NOMO-1 (cell line): ENCODE measurements around the gene NKAIN2.

Source experiments
- DNase-seq, 2 experiments: peaks; one replicate each; lab custom pipeline; 2025; ENCODE audit not compliant: unreplicated experiment in 2 of 2; lab: John Stamatoyannopoulos, UW

NKAIN2 gene

GRCh38 chr6:124780623-124781022 is 977.0 kb downstream of the NKAIN2 start:
- no peak for DNase-seq

- DNase-seq, result no peak
Measured at GRCh38 chr6:124783344-124783743, 979.7 kb downstream of the NKAIN2 start.

- DNase-seq, result no peak
Measured at GRCh38 chr6:124791156-124791555, 987.5 kb downstream of the NKAIN2 start.

- no peak for DNase-seq
Measured at GRCh38 chr6:124792386-124792785, 988.7 kb downstream of the NKAIN2 start.

- DNase-seq, result no peak
Measured at GRCh38 chr6:124793398-124793797, 989.7 kb downstream of the NKAIN2 start.

GRCh38 chr6:124795643-124796463 is 992.2 kb downstream of the NKAIN2 start:
- peak; percentile 8 to 35 for DNase-seq

- DNase-seq, result no peak
Measured at GRCh38 chr6:124796464-124796970, 992.9 kb downstream of the NKAIN2 start.

GRCh38 chr6:124797224-124797623 is 993.6 kb downstream of the NKAIN2 start:
- no peak for DNase-seq

- DNase-seq, result no peak
Measured at GRCh38 chr6:124798942-124799496, 995.4 kb downstream of the NKAIN2 start.

- no peak for DNase-seq
Measured at GRCh38 chr6:124799638-124800037, 996.0 kb downstream of the NKAIN2 start.

- no peak for DNase-seq
Measured at GRCh38 chr6:124800222-124800621, 996.6 kb downstream of the NKAIN2 start.

GRCh38 chr6:124812067-124812466 is 1008.4 kb downstream of the NKAIN2 start:
- DNase-seq, result no peak

- peak; percentile 79 to 99 for DNase-seq
Measured at GRCh38 chr6:124819346-124819745, 1015.7 kb downstream of the NKAIN2 start.

- peak in 1 of 2 experiments; percentile 44 for DNase-seq
Measured at GRCh38 chr6:124822204-124822613, 1018.5 kb downstream of the NKAIN2 start.

- DNase-seq, result no peak
Measured at GRCh38 chr6:124822721-124823120, 1019.1 kb downstream of the NKAIN2 start.

- no peak for DNase-seq
Measured at GRCh38 chr6:124823240-124824111, 1019.8 kb downstream of the NKAIN2 start.

- no peak for DNase-seq
Measured at GRCh38 chr6:124825564-124825963, 1021.9 kb downstream of the NKAIN2 start.

- no peak for DNase-seq
Measured at GRCh38 chr6:124829822-124830221, 1026.2 kb downstream of the NKAIN2 start.

- no peak for DNase-seq
Measured at GRCh38 chr6:124830506-124830905, 1026.8 kb downstream of the NKAIN2 start.

- DNase-seq, result peak in 1 of 2 experiments; percentile 26
Measured at GRCh38 chr6:124854338-124854922, 1050.8 kb downstream of the NKAIN2 start.

- DNase-seq, result no peak
Measured at GRCh38 chr6:124857746-124858145, 1054.1 kb downstream of the NKAIN2 start.
